Trophoblast cell (in vitro differentiated cells and primary cell): Measurements from ENCODE around the gene DLL4.

Experiments used
- DNase-seq, 2 donors: peaks; one replicate each; pipeline ENCODE4 v3.0.0-alpha.2; 2016
- H2AFZ ChIP-seq: 2 replicates; pipeline ENCODE4 v1.6.1; 2013; ENCODE audit warnings: low read length, moderate library complexity, mild to moderate bottlenecking; ENCODE audit not compliant: insufficient read depth, poor library complexity
- H2AK5ac ChIP-seq: 2 replicates; pipeline ENCODE4 v1.6.1; 2013; ENCODE audit warnings: mild to moderate bottlenecking, low read length
- H2BK120ac ChIP-seq: 2 replicates; pipeline ENCODE4 v1.6.1; 2013; ENCODE audit warnings: low read length, mild to moderate bottlenecking, moderate library complexity; ENCODE audit not compliant: insufficient read depth, poor library complexity
- H2BK12ac ChIP-seq: 2 replicates; pipeline ENCODE4 v1.6.1; 2013; ENCODE audit warnings: mild to moderate bottlenecking, low read length, moderate library complexity
- H2BK5ac ChIP-seq: 2 replicates; pipeline ENCODE4 v1.6.1; 2013; ENCODE audit warnings: low read length, low read depth, moderate library complexity, mild to moderate bottlenecking; ENCODE audit not compliant: poor library complexity
- H3K14ac ChIP-seq: 2 replicates; pipeline ENCODE4 v1.6.1; 2013; ENCODE audit warnings: mild to moderate bottlenecking, low read length
- H3K18ac ChIP-seq: 2 replicates; pipeline ENCODE4 v1.6.1; 2013; ENCODE audit warnings: mild to moderate bottlenecking, low read length
- H3K23ac ChIP-seq: 2 replicates; pipeline ENCODE4 v1.6.1; 2013; ENCODE audit warnings: low read length
- H3K27ac ChIP-seq: 2 replicates; pipeline ENCODE4 v1.5.1; 2013; ENCODE audit warnings: low read depth, mild to moderate bottlenecking, inconsistent platforms, low read length, moderate library complexity
- H3K27me3 ChIP-seq: 2 replicates; pipeline ENCODE4 v1.6.1; 2013; ENCODE audit warnings: inconsistent platforms, mild to moderate bottlenecking, low read length, moderate library complexity; ENCODE audit not compliant: insufficient read depth
- H3K36me3 ChIP-seq, 2 experiments: 1 replicate in 1 of 2; 2 replicates in 1 of 2; pipeline ENCODE4 v1.6.1; 2013; ENCODE audit warnings: low read length in 2 of 2, mild to moderate bottlenecking in 2 of 2, moderate library complexity in 1 of 2; ENCODE audit not compliant: insufficient read depth in 2 of 2, control insufficient read depth in 1 of 2
- H3K4ac ChIP-seq: 2 replicates; pipeline ENCODE4 v1.6.1; 2013; ENCODE audit warnings: low read depth, mild to moderate bottlenecking, low read length, moderate library complexity
- H3K4me1 ChIP-seq, 2 experiments: 1 replicate in 1 of 2; 2 replicates in 1 of 2; pipeline ENCODE4 v1.6.1; 2013; ENCODE audit warnings: low read length in 2 of 2, mild to moderate bottlenecking in 2 of 2, moderate library complexity in 1 of 2; ENCODE audit not compliant: insufficient read depth in 2 of 2, control insufficient read depth in 1 of 2
- H3K4me2 ChIP-seq: 2 replicates; pipeline ENCODE4 v1.6.1; 2013; ENCODE audit warnings: inconsistent platforms, mild to moderate bottlenecking, low read length, moderate library complexity
- H3K4me3 ChIP-seq: 2 replicates; pipeline ENCODE4 v1.5.1; 2013; ENCODE audit warnings: mild to moderate bottlenecking, low read depth, low read length, inconsistent platforms
- H3K79me1 ChIP-seq: one replicate; pipeline ENCODE4 v1.6.1; 2013; ENCODE audit warnings: low read length
- H3K79me2 ChIP-seq: 2 replicates; pipeline ENCODE4 v1.6.1; 2013; ENCODE audit warnings: low read length, mild to moderate bottlenecking; ENCODE audit not compliant: control insufficient read depth, insufficient read depth, poor library complexity
- H3K9ac ChIP-seq: 2 replicates; pipeline ENCODE4 v1.6.1; 2013; ENCODE audit warnings: mild to moderate bottlenecking, low read length
- H3K9me3 ChIP-seq: 2 replicates; pipeline ENCODE4 v1.6.1; 2013; ENCODE audit warnings: low read depth, mild to moderate bottlenecking, control low read depth, inconsistent platforms, low read length; ENCODE audit not compliant: insufficient read depth
- H4K12ac ChIP-seq: 2 replicates; pipeline ENCODE4 v1.6.1; 2013; ENCODE audit warnings: low read depth, mild to moderate bottlenecking, low read length, moderate library complexity
- H4K8ac ChIP-seq: 2 replicates; pipeline ENCODE4 v1.6.1; 2013; ENCODE audit warnings: low read depth, mild to moderate bottlenecking, low read length, moderate library complexity
- H4K91ac ChIP-seq: one replicate; pipeline ENCODE4 v1.6.1; 2013; ENCODE audit warnings: low read depth, mild to moderate bottlenecking, low read length, moderate library complexity
- WGBS: extraction: QIAGEN DNeasy Blood & Tissue Kit; methylation state at CpG from one replicate; pipeline ENCODE4 v1.1.7; 2013; ENCODE audit warnings: missing lambda C conversion rate; ENCODE audit not compliant: insufficient read length, insufficient coverage; ENCODE audit errors: extremely low coverage; 5-methylcytosine and 5-hydroxymethylcytosine counted together

DLL4 gene

GRCh38 chr15:40899536-40900207 lies 29.5 kb upstream of the DLL4 start:
- no peak overlapping the region for H2BK12ac ChIP-seq
- peaks cover under 1% of the 10 kb centered on the region for H3K79me1 ChIP-seq
- no peak overlapping the region for H4K8ac ChIP-seq
- no peak overlapping the region for H2AFZ ChIP-seq
- no peak overlapping the region for H2AK5ac ChIP-seq
- no peak overlapping the region for H2BK120ac ChIP-seq
- no peak overlapping the region for H3K9ac ChIP-seq
- no peak overlapping the region for H3K4me3 ChIP-seq
- no peak overlapping the region for H2BK5ac ChIP-seq
- WGBS = no CpG with 5 or more reads among the region's 33 CpGs
- peaks cover 53 to 58% of the 10 kb centered on the region in 2 experiments for H3K36me3 ChIP-seq
- no peak overlapping the region for H3K23ac ChIP-seq
- H3K14ac ChIP-seq = no peak overlapping the region
- no peak overlapping the region for H3K27ac ChIP-seq
- H3K27me3 ChIP-seq = no peaks in the 10 kb centered on the region
- peaks cover 4% of the 10 kb centered on the region for H3K79me2 ChIP-seq
- H3K18ac ChIP-seq = no peak overlapping the region
- H3K4ac ChIP-seq = no peak overlapping the region
- peaks cover 5% of the 10 kb centered on the region for H3K9me3 ChIP-seq
- H3K4me1 ChIP-seq = peaks cover 2 to 9% of the 10 kb centered on the region in 2 experiments
- no peak overlapping the region for H4K91ac ChIP-seq
- H4K12ac ChIP-seq = no peak overlapping the region
- no peak overlapping the region for H3K4me2 ChIP-seq
- DNase-seq = no peak

GRCh38 chr15:40900256-40901052 lies 28.7 kb upstream of the DLL4 start:
- H2AFZ ChIP-seq = no peak overlapping the region
- peaks cover 1 to 4% of the 10 kb centered on the region in 2 experiments for H3K4me1 ChIP-seq
- H3K36me3 ChIP-seq = peaks cover 56 to 61% of the 10 kb centered on the region in 2 experiments
- H3K18ac ChIP-seq = no peak overlapping the region
- no peak overlapping the region for H2AK5ac ChIP-seq
- no peak overlapping the region for H2BK5ac ChIP-seq
- no peaks in the 10 kb centered on the region for H3K79me2 ChIP-seq
- WGBS = no CpG with 5 or more reads among the region's 36 CpGs
- H3K23ac ChIP-seq = no peak overlapping the region
- H4K8ac ChIP-seq = no peak overlapping the region
- no peak overlapping the region for H4K12ac ChIP-seq
- no peak overlapping the region for H3K4me2 ChIP-seq
- H3K9ac ChIP-seq = no peak overlapping the region
- no peak overlapping the region for H3K4ac ChIP-seq
- H2BK120ac ChIP-seq = no peak overlapping the region
- no peak overlapping the region for H2BK12ac ChIP-seq
- no peak overlapping the region for H3K14ac ChIP-seq
- H3K27ac ChIP-seq = no peak overlapping the region
- H3K9me3 ChIP-seq = peaks cover 5% of the 10 kb centered on the region
- no peak overlapping the region for H3K4me3 ChIP-seq
- no peak overlapping the region for H4K91ac ChIP-seq
- H3K27me3 ChIP-seq = no peaks in the 10 kb centered on the region
- DNase-seq = no peak
- no peaks in the 10 kb centered on the region for H3K79me1 ChIP-seq

- peaks cover 5% of the 10 kb centered on the region for H3K9me3 ChIP-seq
- H2AFZ ChIP-seq = no peak overlapping the region
- H2AK5ac ChIP-seq = no peak overlapping the region
- H3K4ac ChIP-seq = no peak overlapping the region
- H3K9ac ChIP-seq = no peak overlapping the region
- H2BK5ac ChIP-seq = no peak overlapping the region
- WGBS = no CpG with 5 or more reads among the region's 5 CpGs
- H3K18ac ChIP-seq = no peak overlapping the region
- H3K36me3 ChIP-seq = peaks cover 55 to 59% of the 10 kb centered on the region in 2 experiments
- H4K91ac ChIP-seq = no peak overlapping the region
- H3K4me2 ChIP-seq = no peak overlapping the region
- H3K4me1 ChIP-seq = no peaks in the 10 kb centered on the region
- H4K8ac ChIP-seq = no peak overlapping the region
- H3K14ac ChIP-seq = no peak overlapping the region
- no peak overlapping the region for H3K4me3 ChIP-seq
- no peaks in the 10 kb centered on the region for H3K79me1 ChIP-seq
- no peak overlapping the region for H3K27ac ChIP-seq
- H2BK12ac ChIP-seq = no peak overlapping the region
- H3K79me2 ChIP-seq = no peaks in the 10 kb centered on the region
- DNase-seq = no peak
- no peak overlapping the region for H4K12ac ChIP-seq
- no peak overlapping the region for H2BK120ac ChIP-seq
- no peak overlapping the region for H3K23ac ChIP-seq
- H3K27me3 ChIP-seq = no peaks in the 10 kb centered on the region
These were observed 28.1 kb upstream of the DLL4 start for GRCh38 chr15:40901053-40901443.

GRCh38 chr15:40902605-40903561 lies 26.3 kb upstream of the DLL4 start:
- Histone ChIP-seq H4K8ac (no peak overlapping the region), H3K4me3 (no peak overlapping the region), H3K9ac (no peak overlapping the region), H2AK5ac (no peak overlapping the region), H3K4me1 (peaks cover 4% of the 10 kb centered on the region in 2 experiments), H3K23ac (no peak overlapping the region), H2BK120ac (no peak overlapping the region), H3K4me2 (no peak overlapping the region), H2BK12ac (no peak overlapping the region), H3K79me2 (no peaks in the 10 kb centered on the region), H3K27ac (no peak overlapping the region), H4K12ac (no peak overlapping the region), H3K18ac (no peak overlapping the region), H3K79me1 (peaks cover 4% of the 10 kb centered on the region), H3K27me3 (no peaks in the 10 kb centered on the region), H3K4ac (no peak overlapping the region), H3K36me3 (peaks cover 50 to 57% of the 10 kb centered on the region in 2 experiments), H4K91ac (no peak overlapping the region), H3K14ac (no peak overlapping the region), H2BK5ac (no peak overlapping the region), H3K9me3 (peaks cover 5% of the 10 kb centered on the region), H2AFZ (no peak overlapping the region)
- DNase-seq = peak; percentile 31 to 48
- no CpG with 5 or more reads among the region's 33 CpGs for WGBS
